Adrenal gland (tissue), 12 donors: ENCODE data around the gene SLC44A5. TPM values are rescaled to one million over a fixed set of nuclear protein-coding genes. Genes with fewer than 3 reads are reported as not detected.
"Not testable (repeated sequence)": the region's sequence is repeated elsewhere in the genome, so short reads cannot be mapped to it uniquely, and the experiment has no call there.

Experiments used
- DNase-seq, 7 donors: peaks; one replicate each; pipeline ENCODE4 v3.0.0-alpha.2; 2019 to 2020
- H3K27ac ChIP-seq, 5 donors: fragments of 200-600 bp; sonication (generic) in 4 of 5; 1 replicate in 3 of 5; 2 replicates in 2 of 5; pipeline versions ENCODE4 v1.5.1 to v1.8.0; 2016 to 2020; ENCODE audit warnings: mild to moderate bottlenecking in 1 of 5
- H3K27me3 ChIP-seq: fragments of 200-600 bp; 2 replicates; pipeline ENCODE4 v1.8.0; 2021
- H3K36me3 ChIP-seq, 2 donors: fragments of 200-600 bp; replicated peaks in 1 of 2; 1 replicate in 1 of 2; 2 replicates in 1 of 2; pipeline versions ENCODE4 v1.5.1 to v1.8.0; 2018 to 2022
- H3K4me1 ChIP-seq, 2 donors: fragments of 200-600 bp; replicated peaks in 1 of 2; 1 replicate in 1 of 2; 2 replicates in 1 of 2; pipeline versions ENCODE4 v1.5.1 to v1.8.0; 2018 to 2021
- H3K4me3 ChIP-seq, 4 donors: fragments of 200-600 bp; sonication (generic) in 3 of 4; one replicate each; pipeline ENCODE4 v1.5.1; 2016 to 2018
- H3K9me3 ChIP-seq, 3 donors: fragments of 200-600 bp; sonication (generic) in 1 of 3; replicated peaks in 1 of 3; 1 replicate in 2 of 3; 2 replicates in 1 of 3; pipeline versions ENCODE4 v1.5.1 to v1.8.0; 2016 to 2021
- CTCF ChIP-seq, 6 experiments: fragments of 450-650 bp in 4 of 6; fragments of 200-600 bp in 2 of 6; sonication (generic) in 1 of 6; IDR thresholded peaks; 1 replicate in 5 of 6; 2 replicates in 1 of 6; pipeline versions ENCODE4 v1.5.1 to v1.8.0; 2016 to 2021; ENCODE audit warnings: antibody characterized with exemption in 6 of 6, mild to moderate bottlenecking in 2 of 6, moderate library complexity in 1 of 6
- POLR2A ChIP-seq, 2 donors: fragments of 450-650 bp; IDR thresholded peaks; one replicate each; pipeline ENCODE4 v1.6.1; 2017; ENCODE audit warnings: antibody characterized with exemption in 2 of 2, mild to moderate bottlenecking in 2 of 2, moderate library complexity in 1 of 2
- WGBS, 4 donors: extraction: QIAGEN DNeasy Blood & Tissue Kit in 2 of 4; methylation state at CpG; one replicate each; pipeline versions ENCODE4 v1.1.5 to v1.1.7; 2013 to 2017; 5-methylcytosine and 5-hydroxymethylcytosine counted together
- intact Hi-C, 2 donors: fragments of 100-400 bp; cut with DNase I; formaldehyde crosslinking; loops; one replicate each; pipeline versions ENCODE4 v1.14.1 to v1.15.0; 2022 to 2023
- polyA plus RNA-seq, 3 donors: library from polyadenylated mRNA; stranded (reverse); fragments of 200-250 nt in 2 of 3; fragments of 350-450 nt in 1 of 3; fragmentation: Illumina TruSeq in 1 of 3; extraction: RNeasy Lipid Tissue Mini Kit (QIAGEN cat#74804) in 1 of 3; gene quantifications; one replicate each; pipeline ENCODE4 v1.2.3, GENCODE V29; 2013 to 2014
- total RNA-seq, 9 donors: library from RNA; depleted of rRNA in 4 of 9; stranded (reverse); fragments of >200 nt in 4 of 9; fragments of 120-200 nt in 1 of 9; fragmentation: NEBNext Ultra II Directional in 1 of 9; extraction: Animal tissue kit (Norgen Biotek cat#: 25700) in 1 of 9; gene quantifications; one replicate each; pipeline versions ENCODE4 v1.1.0 to v1.2.4, GENCODE V29; 2013 to 2023
- donor health status: healthy with polysubstance abuse.
- donor health status: Bipolar disorder and iron deficiency.
- donor health status: DM: yes; HTN: yes; CAD: no.
- donor health status: DM: no; HTN: no; CAD: no.
- donor health status: DM: no; HTN: no; CAD: no.
- donor health status: DM: yes; HTN: yes; CAD: no.

Gene SLC44A5
- total and polyA plus RNA-seq, 12 donors: 0.17 to 2.2 (median 0.48) TPM

GRCh38 chr1:75415187-75415586, 195.7 kb downstream of the SLC44A5 start:
- H3K27ac ChIP-seq: no peak overlapping the region
- DNase-seq: no peak
- no peak overlapping the region for H3K4me3 ChIP-seq
- 66 to 82% (median 71%) methylated on average over 3 of the region's 3 CpGs for WGBS, 4 donors
- no peaks in the 10 kb centered on the region for H3K9me3 ChIP-seq
- intact Hi-C loops: no loop called here
- TF ChIP-seq POLR2A (IDR thresholded peaks at IDR 0.05) (no peak), CTCF (IDR thresholded peaks at IDR 0.05) (no peak)
- H3K4me1 ChIP-seq: no peaks in the 10 kb centered on the region
- no peaks in the 10 kb centered on the region for H3K27me3 ChIP-seq
- no peaks in the 10 kb centered on the region for H3K36me3 ChIP-seq

- intact Hi-C loops: no loop called here
These were observed 198.3 kb downstream of the SLC44A5 start for GRCh38 chr1:75412616-75413015.

DNA sequence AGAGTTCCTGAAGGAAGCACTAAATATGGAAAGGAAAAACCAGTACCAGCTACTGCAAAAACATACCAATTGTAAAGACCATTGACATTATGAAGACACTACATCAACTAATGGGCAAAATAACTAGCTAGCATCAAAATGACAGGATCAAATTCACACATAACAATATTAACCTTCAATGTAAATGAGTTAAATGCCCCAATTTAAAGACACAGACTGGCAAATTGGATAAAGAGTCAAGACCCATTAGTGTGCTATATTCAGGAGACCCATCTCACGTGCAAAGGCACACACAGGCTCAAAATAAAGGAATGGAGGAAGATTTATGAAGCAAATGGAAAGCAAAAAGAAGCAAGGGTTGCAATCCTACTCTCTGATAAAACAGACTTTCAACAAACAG, 206.2 kb downstream of the SLC44A5 start:
- intact Hi-C loops: not testable (repeated sequence)

More at GRCh38 chr1:75412616-75413015, 198.3 kb downstream of the SLC44A5 start:
- H3K27ac ChIP-seq: no peak overlapping the region
- no peak for TF ChIP-seq CTCF (IDR thresholded peaks at IDR 0.05)
- TF ChIP-seq POLR2A (IDR thresholded peaks at IDR 0.05): no peak
- DNase-seq: no peak
- no peaks in the 10 kb centered on the region for H3K36me3 ChIP-seq
- H3K27me3 ChIP-seq: no peaks in the 10 kb centered on the region
- no peaks in the 10 kb centered on the region for H3K4me1 ChIP-seq
- H3K4me3 ChIP-seq: no peak overlapping the region
- WGBS, 4 donors: 68 to 78% (median 70%) methylated on average over 3 of the region's 3 CpGs
- no peaks in the 10 kb centered on the region for H3K9me3 ChIP-seq

GRCh38 chr1:75403147-75403646, 207.7 kb downstream of the SLC44A5 start:
- H3K4me3 ChIP-seq, H3K9me3 ChIP-seq, DNase-seq, H3K27ac ChIP-seq, H3K36me3 ChIP-seq, H3K27me3 ChIP-seq, intact Hi-C loops, H3K4me1 ChIP-seq: not testable (repeated sequence)
- WGBS, 4 donors: 63 to 83% (median 76%) methylated on average over 2 to 5 of the region's 5 CpGs

More for the DNA sequence above, 206.2 kb downstream of the SLC44A5 start:
- H3K36me3 ChIP-seq, DNase-seq, H3K27me3 ChIP-seq, H3K4me3 ChIP-seq, H3K27ac ChIP-seq, H3K9me3 ChIP-seq, H3K4me1 ChIP-seq: not testable (repeated sequence)
- WGBS, 4 donors: 55 to 71% (median 61%) methylated on average over 1 of the region's 1 CpG

GRCh38 chr1:75400716-75401115, 210.2 kb downstream of the SLC44A5 start:
- H3K27me3 ChIP-seq: no peaks in the 10 kb centered on the region
- no peak for DNase-seq
- TF ChIP-seq POLR2A (IDR thresholded peaks at IDR 0.05) (no peak), CTCF (IDR thresholded peaks at IDR 0.05) (no peak)
- H3K4me1 ChIP-seq: no peaks in the 10 kb centered on the region
- intact Hi-C loops: no loop called here
- 84 to 100% (median 89%) methylated on average over 1 of the region's 1 CpG for WGBS, 4 donors
- no peak overlapping the region for H3K4me3 ChIP-seq
- H3K9me3 ChIP-seq: no peaks in the 10 kb centered on the region
- no peaks in the 10 kb centered on the region for H3K36me3 ChIP-seq
- no peak overlapping the region for H3K27ac ChIP-seq
